ENCODE data around the gene ANXA3. TPM values are rescaled to one million over a fixed set of nuclear protein-coding genes. Genes with fewer than 3 reads are reported as not detected.

ANXA3 gene
- total RNA-seq, 1 donor from 2014 or later = 68.7 TPM

DNA sequence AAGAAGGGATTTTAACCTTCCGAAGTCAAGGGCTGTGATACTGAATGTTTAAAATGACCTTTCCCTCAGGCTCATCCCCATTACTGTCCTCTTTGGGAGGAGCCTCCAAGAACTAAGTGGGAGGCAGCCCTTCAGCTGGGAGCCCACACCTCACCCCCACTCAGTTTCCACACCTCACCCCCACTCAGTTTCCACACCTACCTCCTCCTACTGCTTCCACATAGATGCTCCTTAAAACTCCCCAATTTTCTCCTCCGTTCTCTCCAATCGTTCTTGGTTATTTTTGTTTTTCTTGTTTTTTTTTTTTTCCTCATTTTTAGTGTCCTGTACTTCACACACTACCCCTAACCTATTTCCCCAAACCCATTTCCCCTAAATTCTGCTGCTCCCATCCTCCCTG, 31.6 kb upstream of the ANXA3 start:
- no peaks in the 10 kb centered on the region for H3K27me3 ChIP-seq (ENCODE audit: insufficient read depth, low read length)
- H3K4me3 ChIP-seq (ENCODE audit: insufficient read depth, low read depth, low read length) = no peak overlapping the region
- H3K79me2 ChIP-seq (ENCODE audit: insufficient read depth, low read length) = no peaks in the 10 kb centered on the region
- no peaks in the 10 kb centered on the region for H3K4me1 Mint-ChIP-seq (ENCODE audit: low read depth, unreplicated experiment)
- no peak overlapping the region for H3K9ac ChIP-seq (ENCODE audit: low read length)
- no peak overlapping the region for H2AFZ ChIP-seq (ENCODE audit: low read depth, low read length)
- no peaks in the 10 kb centered on the region for H3K36me3 Mint-ChIP-seq (ENCODE audit: low read depth, unreplicated experiment)
- no peaks in the 10 kb centered on the region for H3K9me3 ChIP-seq (ENCODE audit: insufficient read depth, low read depth, low read length)
- DNase-seq (ENCODE audit: low read depth) (no peak), FAIRE-seq (no peak)
- H3K36me3 ChIP-seq (ENCODE audit: insufficient read depth, low read length) = no peaks in the 10 kb centered on the region
- no peaks in the 10 kb centered on the region for H3K4me1 ChIP-seq (ENCODE audit: insufficient read depth, low read length)
- no peaks in the 10 kb centered on the region for H4K20me1 ChIP-seq (ENCODE audit: insufficient read depth, low read length)
- H3K4me3 Mint-ChIP-seq (ENCODE audit: unreplicated experiment) = no peak overlapping the region
- no peak for TF ChIP-seq EZH2 (IDR thresholded peaks at IDR 0.05; ENCODE audit: insufficient read depth, low read length)
- TF ChIP-seq, protein P1, sequence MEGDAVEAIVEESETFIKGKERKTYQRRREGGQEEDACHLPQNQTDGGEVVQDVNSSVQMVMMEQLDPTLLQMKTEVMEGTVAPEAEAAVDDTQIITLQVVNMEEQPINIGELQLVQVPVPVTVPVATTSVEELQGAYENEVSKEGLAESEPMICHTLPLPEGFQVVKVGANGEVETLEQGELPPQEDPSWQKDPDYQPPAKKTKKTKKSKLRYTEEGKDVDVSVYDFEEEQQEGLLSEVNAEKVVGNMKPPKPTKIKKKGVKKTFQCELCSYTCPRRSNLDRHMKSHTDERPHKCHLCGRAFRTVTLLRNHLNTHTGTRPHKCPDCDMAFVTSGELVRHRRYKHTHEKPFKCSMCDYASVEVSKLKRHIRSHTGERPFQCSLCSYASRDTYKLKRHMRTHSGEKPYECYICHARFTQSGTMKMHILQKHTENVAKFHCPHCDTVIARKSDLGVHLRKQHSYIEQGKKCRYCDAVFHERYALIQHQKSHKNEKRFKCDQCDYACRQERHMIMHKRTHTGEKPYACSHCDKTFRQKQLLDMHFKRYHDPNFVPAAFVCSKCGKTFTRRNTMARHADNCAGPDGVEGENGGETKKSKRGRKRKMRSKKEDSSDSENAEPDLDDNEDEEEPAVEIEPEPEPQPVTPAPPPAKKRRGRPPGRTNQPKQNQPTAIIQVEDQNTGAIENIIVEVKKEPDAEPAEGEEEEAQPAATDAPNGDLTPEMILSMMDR (IDR thresholded peaks at IDR 0.05; ENCODE audit: insufficient read depth, low read depth, low read length) = no peak
- H3K27ac Mint-ChIP-seq (ENCODE audit: unreplicated experiment) = no peak overlapping the region
- no peaks in the 10 kb centered on the region for H3K9me3 Mint-ChIP-seq (ENCODE audit: unreplicated experiment)
- no peak overlapping the region for H3K27ac ChIP-seq (ENCODE audit: low read depth, low read length)
- H3K4me2 ChIP-seq (ENCODE audit: low read length) = no peak overlapping the region
- no peaks in the 10 kb centered on the region for H3K27me3 Mint-ChIP-seq (ENCODE audit: low read depth, unreplicated experiment)

DNA sequence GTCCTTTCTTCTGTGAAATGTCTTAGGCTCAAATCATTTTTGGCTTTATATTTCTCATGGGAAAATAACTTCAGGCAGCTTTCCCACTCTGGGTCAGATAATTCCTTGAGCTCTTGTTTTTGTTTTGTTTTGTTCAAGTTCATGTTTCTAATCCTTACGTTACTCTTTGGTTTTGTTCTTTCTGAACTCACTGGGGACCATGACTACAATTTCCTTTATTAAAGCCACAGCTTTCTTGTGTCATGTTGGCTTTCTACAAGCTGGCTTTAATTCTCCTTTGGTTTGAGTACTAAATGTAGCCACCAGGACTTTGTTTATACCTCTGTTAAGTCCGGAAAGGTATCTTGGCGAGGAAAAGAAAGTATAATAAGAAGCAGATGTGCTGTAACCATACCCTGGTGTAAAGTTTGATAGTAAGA, 30.8 kb upstream of the ANXA3 start:
- no peaks in the 10 kb centered on the region for H3K79me2 ChIP-seq (ENCODE audit: insufficient read depth, low read length)
- H4K20me1 ChIP-seq (ENCODE audit: insufficient read depth, low read length) = no peaks in the 10 kb centered on the region
- no peak for FAIRE-seq
- Mint-ChIP-seq H3K4me1 (ENCODE audit: low read depth, unreplicated experiment) (no peaks in the 10 kb centered on the region), H3K4me3 (ENCODE audit: unreplicated experiment) (no peak overlapping the region), H3K27ac (ENCODE audit: unreplicated experiment) (no peak overlapping the region), H3K9me3 (ENCODE audit: unreplicated experiment) (no peaks in the 10 kb centered on the region), H3K36me3 (ENCODE audit: low read depth, unreplicated experiment) (no peaks in the 10 kb centered on the region), H3K27me3 (ENCODE audit: low read depth, unreplicated experiment) (no peaks in the 10 kb centered on the region)
- no peak overlapping the region for H3K27ac ChIP-seq (ENCODE audit: low read depth, low read length)
- H3K36me3 ChIP-seq (ENCODE audit: insufficient read depth, low read length) = no peaks in the 10 kb centered on the region
- no peaks in the 10 kb centered on the region for H3K9me3 ChIP-seq (ENCODE audit: insufficient read depth, low read depth, low read length)
- no peak overlapping the region for H3K4me2 ChIP-seq (ENCODE audit: low read length)
- TF ChIP-seq, protein P1 (IDR thresholded peaks at IDR 0.05; ENCODE audit: insufficient read depth, low read depth, low read length) = no peak
- no peak for TF ChIP-seq EZH2 (IDR thresholded peaks at IDR 0.05; ENCODE audit: insufficient read depth, low read length)
- no peak overlapping the region for H3K9ac ChIP-seq (ENCODE audit: low read length)
- DNase-seq (ENCODE audit: low read depth) = peak; percentile 30
- H3K4me1 ChIP-seq (ENCODE audit: insufficient read depth, low read length) = no peaks in the 10 kb centered on the region
- H3K27me3 ChIP-seq (ENCODE audit: insufficient read depth, low read length) = no peaks in the 10 kb centered on the region
- H3K4me3 ChIP-seq (ENCODE audit: insufficient read depth, low read depth, low read length) = no peak overlapping the region
- H2AFZ ChIP-seq (ENCODE audit: low read depth, low read length) = no peak overlapping the region

DNA sequence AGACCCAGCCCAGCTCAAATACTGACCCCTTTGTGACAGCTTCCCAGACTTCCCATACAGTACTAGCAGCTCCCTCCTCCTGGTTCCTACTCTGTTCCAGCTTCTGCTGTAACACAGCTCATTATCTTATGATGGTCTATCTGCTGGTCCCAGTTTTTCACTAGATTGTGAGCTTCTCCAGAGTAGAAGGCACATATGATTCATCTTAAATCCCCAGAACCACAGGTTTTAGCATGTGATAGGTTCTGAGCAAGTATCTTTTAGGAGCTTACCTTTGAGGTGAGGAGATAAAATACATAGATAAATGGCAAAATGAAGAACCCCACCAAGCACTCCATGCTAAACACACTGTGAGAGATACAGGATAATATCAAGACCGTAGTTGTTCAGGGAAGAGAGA, 27.6 kb upstream of the ANXA3 start:
- H3K4me3 Mint-ChIP-seq (ENCODE audit: unreplicated experiment) = no peak overlapping the region
- H3K36me3 ChIP-seq (ENCODE audit: insufficient read depth, low read length) = no peaks in the 10 kb centered on the region
- H3K9ac ChIP-seq (ENCODE audit: low read length) = no peak overlapping the region
- no peak overlapping the region for H3K27ac ChIP-seq (ENCODE audit: low read depth, low read length)
- H3K79me2 ChIP-seq (ENCODE audit: insufficient read depth, low read length) = no peaks in the 10 kb centered on the region
- FAIRE-seq (no peak), DNase-seq (ENCODE audit: low read depth) (no peak)
- no peaks in the 10 kb centered on the region for H3K9me3 ChIP-seq (ENCODE audit: insufficient read depth, low read depth, low read length)
- no peak overlapping the region for H3K4me3 ChIP-seq (ENCODE audit: insufficient read depth, low read depth, low read length)
- no peaks in the 10 kb centered on the region for H3K9me3 Mint-ChIP-seq (ENCODE audit: unreplicated experiment)
- peaks cover 12% of the 10 kb centered on the region for H3K4me1 ChIP-seq (ENCODE audit: insufficient read depth, low read length)
- H3K27me3 Mint-ChIP-seq (ENCODE audit: low read depth, unreplicated experiment) = no peaks in the 10 kb centered on the region
- no peak overlapping the region for H3K4me2 ChIP-seq (ENCODE audit: low read length)
- TF ChIP-seq, protein P1 (IDR thresholded peaks at IDR 0.05; ENCODE audit: insufficient read depth, low read depth, low read length) = no peak
- H4K20me1 ChIP-seq (ENCODE audit: insufficient read depth, low read length) = no peaks in the 10 kb centered on the region
- H3K27me3 ChIP-seq (ENCODE audit: insufficient read depth, low read length) = no peaks in the 10 kb centered on the region
- H2AFZ ChIP-seq (ENCODE audit: low read depth, low read length) = no peak overlapping the region
- H3K36me3 Mint-ChIP-seq (ENCODE audit: low read depth, unreplicated experiment) = no peaks in the 10 kb centered on the region
- no peaks in the 10 kb centered on the region for H3K4me1 Mint-ChIP-seq (ENCODE audit: low read depth, unreplicated experiment)
- H3K27ac Mint-ChIP-seq (ENCODE audit: unreplicated experiment) = no peak overlapping the region
